Measurements from ENCODE around the gene BCL2L12. TPM values are rescaled to one million over a fixed set of nuclear protein-coding genes. Genes with fewer than 3 reads are reported as not detected.
A peak's percentile ranks its signal among the peaks of the same experiment; 100 is the strongest.

The BCL2L12 gene
- polyA plus RNA-seq, 10 donors = 21.3 to 32.7 (median 25.3) TPM

DNA sequence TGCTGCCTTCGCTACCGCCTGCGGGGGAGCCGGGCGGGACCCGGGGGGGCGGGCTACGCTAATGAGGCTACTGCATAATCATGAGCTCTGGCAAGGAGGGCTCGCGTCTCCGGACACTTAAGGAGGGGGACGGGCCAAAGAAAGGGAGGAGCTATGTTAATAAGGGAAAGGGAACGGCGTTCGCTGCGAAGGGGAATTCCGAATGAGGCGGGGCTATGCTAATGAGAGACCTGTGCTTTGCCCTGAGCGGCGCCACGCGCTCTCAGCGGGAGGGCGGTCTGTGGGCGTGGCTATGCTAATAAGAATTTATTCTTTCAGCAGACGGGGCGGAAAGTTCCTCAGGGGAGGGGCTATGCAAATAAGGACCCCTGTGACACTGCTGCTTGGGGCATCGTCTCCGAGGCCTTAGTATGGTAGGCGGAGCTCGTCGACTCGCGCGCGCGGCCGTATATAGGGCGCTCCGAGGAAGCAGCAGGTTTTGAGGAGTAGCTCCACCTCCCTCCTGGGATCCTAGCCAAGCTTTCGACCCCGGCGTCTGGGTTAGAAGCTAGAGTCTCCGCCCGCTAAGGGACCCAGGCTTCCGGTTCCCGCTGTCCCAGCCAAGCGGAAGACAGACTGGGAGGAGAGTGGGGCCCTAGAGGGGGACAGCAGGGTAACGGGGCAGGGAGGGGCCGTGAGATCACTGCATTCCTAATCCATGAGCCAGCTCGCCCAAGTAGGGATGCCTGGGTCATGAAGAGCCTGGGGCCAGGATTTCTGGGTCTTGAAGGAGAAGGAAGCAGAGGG, 25.4 kb upstream of the BCL2L12 start, which contains the start of gene RRAS:
RRAS (minus strand) TSS at position 31 of the 786 bp plus-strand sequence. CDS start 45 bp downstream, outside the sequence.
- DNase-seq = peak; percentile 100

DNA sequence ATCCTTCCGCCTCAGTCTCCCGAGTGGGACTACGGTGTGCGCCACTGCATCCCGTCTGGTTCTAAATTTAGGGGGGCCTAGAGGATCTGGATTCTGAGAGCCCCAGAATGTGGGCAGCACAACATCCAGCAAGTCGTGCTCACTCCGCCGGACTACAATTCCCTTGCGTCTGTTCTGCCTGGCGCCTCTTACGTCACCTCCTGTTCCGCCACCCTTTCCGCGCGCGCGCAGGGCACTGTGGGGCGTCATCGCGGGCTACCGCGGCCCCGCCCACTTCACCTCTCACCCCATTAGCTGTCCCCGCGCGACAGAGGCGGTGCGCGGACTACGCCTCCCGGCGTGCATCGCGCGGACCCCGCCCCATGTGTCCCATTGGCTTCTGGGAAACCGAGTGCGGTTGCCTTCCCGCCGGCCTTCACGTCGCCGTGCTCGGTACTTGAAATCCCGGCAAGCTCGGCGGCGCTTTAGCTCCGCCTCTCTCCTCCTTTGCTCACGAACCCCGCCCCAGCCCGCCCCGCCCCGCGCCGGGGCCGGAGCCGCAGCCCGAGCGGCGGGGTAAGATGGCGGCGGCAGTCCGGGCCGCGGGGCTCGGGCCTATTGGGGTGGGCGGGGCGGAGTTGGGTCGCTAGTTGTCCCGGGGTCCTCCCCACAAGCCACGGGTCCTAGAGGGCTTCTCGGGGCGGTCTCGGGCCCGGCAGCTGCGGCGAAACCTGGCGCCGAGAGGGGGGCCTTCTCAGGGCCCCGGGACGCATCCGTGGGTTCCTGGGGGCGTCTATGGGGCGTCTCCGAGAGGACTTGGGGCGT, 23.8 kb upstream of the BCL2L12 start, which contains the start of gene SCAF1:
SCAF1 (plus strand) TSS at position 522 of the 804 bp plus-strand sequence. CDS start 2,818 bp downstream, outside the sequence.
- peak; percentile 99 to 100 (median 100) for DNase-seq

GRCh38 chr19:49642492-49643035, 23.2 kb upstream of the BCL2L12 start:
- no peak for DNase-seq

DNA sequence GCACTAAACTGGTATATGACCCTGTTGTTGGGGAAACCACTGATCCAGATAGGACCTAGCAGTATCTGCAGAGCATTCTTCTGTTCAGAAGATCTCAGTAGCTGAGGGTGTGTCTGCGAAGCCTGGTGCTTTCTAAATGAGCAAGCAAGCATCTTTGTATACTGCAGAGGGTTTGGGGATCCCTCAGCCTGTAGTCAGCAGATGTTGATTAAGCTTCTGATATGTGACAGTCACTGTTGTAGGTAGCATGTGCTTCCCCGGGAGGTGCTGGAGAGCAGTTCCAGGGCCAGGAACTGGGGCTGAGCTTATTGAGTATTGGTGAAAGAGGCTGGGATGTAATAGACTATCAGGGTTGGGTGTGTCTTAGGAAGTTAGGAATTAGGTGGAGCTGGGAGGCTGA, 22.3 kb upstream of the BCL2L12 start:
- DNase-seq = no peak

DNA sequence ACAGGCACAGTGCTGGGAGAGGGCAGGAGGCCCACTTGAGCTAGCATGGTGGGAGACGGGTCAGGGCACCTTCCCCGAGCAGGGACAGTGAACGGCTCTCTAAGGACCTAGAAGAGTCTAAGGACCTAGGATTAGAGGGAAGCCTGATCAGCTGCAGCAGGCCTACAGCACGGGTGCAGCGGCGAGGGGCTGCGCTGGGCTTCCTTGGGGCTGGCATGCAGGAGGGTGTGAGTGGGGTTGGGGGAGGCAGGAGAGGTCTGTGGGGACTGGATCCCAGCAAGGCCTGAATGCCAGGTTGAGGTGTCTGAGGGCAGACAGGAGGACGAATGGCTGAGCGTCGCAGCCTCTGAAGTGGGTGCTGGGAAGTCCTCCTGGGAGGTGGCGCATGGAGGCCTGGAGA, 20.1 kb upstream of the BCL2L12 start:
- DNase-seq = no peak

DNA sequence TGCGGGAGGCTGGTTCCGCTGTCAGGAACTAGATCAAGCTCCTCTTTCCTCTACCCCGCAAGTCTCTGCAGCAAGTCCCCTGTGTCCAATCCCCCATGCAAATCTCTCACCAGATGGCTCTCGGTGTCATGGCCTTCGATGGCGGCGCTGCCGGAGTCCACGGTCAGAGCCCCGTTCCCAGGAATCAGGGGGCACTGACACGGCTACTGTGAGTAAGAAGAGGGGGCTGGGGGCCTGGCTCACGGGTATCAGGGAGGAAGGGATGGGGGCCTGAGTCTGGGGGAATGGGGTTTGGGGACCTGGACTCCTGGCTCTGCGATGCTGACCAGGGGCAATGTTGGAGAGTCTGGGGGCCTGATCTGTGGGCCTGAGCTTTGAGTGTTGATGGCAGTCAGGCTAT, 19.7 kb upstream of the BCL2L12 start:
- no peak for DNase-seq

- DNase-seq = no peak
These were observed 19.1 kb upstream of the BCL2L12 start for GRCh38 chr19:49646586-49646985.

DNA sequence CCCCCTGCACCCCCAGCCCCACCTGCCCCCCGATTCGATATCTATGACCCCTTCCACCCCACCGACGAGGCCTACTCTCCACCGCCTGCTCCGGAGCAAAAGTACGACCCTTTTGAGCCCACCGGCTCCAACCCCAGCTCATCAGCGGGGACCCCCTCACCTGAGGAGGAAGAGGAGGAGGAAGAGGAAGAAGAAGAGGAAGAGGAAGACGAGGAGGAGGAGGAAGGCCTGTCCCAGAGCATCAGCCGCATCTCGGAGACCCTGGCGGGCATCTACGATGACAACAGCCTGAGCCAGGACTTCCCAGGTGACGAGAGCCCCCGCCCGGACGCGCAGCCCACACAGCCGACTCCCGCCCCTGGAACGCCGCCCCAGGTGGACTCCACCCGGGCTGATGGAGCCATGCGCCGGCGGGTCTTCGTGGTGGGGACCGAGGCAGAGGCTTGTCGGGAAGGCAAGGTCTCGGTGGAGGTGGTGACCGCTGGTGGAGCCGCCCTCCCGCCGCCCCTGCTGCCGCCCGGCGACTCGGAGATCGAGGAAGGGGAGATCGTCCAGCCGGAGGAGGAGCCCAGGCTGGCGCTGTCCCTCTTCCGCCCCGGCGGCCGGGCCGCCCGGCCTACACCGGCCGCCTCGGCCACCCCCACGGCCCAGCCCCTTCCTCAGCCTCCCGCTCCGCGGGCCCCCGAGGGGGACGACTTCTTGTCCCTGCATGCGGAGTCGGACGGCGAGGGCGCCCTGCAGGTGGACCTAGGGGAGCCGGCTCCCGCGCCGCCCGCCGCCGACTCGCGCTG, 14.5 kb upstream of the BCL2L12 start:
- DNase-seq = no peak

GRCh38 chr19:49651820-49652550, 13.7 kb upstream of the BCL2L12 start:
- DNase-seq = no peak

DNA sequence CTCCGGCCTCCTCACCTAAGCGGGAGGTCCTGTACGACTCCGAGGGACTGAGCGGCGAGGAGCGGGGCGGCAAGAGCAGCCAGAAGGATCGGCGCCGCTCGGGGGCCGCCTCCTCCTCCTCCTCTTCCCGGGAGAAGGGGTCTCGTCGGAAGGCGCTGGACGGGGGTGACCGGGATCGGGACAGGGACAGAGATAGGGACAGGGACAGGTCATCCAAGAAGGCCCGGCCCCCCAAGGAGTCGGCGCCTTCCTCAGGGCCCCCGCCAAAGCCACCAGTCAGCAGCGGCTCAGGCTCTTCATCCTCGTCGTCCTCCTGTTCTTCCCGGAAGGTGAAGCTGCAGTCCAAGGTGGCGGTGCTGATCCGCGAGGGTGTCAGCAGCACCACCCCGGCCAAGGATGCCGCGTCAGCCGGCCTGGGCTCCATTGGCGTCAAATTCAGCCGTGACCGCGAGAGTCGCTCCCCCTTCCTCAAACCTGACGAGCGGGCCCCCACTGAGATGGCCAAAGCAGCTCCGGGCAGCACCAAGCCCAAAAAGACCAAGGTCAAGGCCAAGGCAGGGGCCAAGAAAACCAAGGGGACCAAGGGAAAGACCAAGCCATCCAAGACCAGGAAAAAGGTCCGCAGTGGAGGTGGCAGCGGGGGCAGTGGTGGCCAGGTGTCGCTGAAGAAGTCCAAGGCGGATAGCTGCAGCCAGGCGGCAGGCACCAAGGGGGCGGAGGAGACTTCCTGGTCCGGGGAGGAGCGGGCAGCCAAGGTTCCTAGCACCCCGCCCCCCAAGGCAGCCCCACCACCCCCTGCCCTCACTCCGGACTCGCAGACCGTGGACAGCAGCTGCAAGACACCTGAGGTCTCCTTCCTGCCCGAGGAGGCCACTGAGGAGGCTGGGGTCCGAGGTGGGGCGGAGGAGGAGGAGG, 12.9 kb upstream of the BCL2L12 start:
- no peak for DNase-seq

DNA sequence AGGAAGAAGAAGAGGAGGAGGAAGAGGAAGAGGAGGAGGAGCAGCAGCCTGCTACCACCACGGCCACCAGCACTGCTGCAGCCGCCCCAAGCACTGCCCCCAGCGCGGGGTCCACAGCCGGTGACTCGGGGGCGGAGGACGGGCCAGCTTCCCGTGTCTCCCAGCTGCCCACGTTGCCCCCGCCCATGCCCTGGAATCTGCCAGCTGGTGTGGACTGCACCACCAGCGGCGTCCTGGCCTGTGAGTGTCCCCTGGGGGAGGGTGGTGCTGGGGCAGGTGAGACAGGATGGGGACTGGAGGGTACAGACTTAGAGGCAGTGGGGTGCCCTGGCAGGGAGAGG, 12.3 kb upstream of the BCL2L12 start:
- no peak for DNase-seq

DNA sequence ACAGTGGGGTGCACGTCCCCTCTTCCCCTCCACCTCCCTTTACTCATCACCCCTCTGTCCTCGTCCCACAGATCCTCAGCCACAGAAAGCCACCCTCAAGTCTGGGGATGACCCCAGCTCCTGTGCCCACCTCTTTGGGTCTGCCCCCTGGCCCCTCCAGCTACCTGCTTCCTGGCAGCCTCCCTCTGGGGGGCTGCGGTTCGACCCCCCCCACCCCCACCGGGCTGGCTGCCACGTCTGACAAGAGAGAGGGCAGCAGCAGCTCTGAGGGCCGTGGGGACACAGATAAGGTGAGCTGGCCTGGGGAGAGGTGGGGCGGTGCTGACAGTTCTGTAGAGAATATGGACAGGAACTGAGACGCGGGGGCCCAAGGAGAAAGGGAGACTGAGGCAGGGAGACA, 11.2 kb upstream of the BCL2L12 start:
- no peak for DNase-seq

- DNase-seq = no peak
These were observed 9.9 kb upstream of the BCL2L12 start for GRCh38 chr19:49655570-49656455.

GRCh38 chr19:49656456-49657109, 9.2 kb upstream of the BCL2L12 start:
- no peak for DNase-seq

GRCh38 chr19:49657493-49658138, 8.1 kb upstream of the BCL2L12 start:
- DNase-seq = no peak

GRCh38 chr19:49658139-49658517, 7.6 kb upstream of the BCL2L12 start:
- DNase-seq = no peak

DNA sequence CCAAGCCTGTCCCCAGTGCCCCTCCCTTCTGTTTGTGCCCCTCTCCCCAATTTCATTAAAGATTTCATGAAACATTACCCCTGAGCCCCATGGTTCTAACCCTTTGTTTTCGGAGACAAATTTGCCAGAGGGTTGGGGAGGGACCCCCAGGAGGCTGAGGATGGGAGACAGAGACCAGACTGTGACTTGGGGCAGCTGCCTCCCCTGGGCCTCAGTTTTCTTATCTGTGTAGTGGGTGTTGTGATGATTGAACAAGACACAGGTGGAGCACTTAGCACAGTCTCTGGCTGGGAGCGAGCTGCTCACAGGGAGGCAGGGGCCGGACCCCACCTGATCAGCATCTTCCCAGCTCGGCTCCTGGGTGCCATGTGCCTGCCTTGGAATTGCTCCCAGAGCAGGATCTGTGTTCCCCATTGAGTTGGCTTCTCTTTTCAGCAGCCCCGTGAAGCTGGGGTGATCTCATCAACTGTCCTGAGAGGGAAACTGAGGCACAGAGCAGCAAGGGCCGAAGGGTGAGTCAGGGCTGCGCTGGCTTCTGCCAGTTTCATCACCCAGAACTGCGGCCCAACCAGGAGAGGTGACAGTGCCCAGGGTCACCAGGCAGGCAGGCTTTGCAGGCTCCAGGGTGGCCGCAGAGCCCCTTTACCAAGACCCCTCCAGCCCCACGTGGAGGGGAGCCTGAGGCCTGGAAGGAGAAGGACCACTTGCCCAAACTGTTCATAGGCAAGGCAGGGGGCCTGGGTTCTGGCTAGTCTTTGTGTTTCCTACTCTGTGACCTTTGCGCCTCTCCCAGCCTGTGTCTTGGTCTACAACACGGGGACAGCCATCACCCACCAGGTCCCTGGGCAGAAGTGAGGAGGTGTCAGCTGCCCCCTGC, 6.9 kb upstream of the BCL2L12 start:
- no peak for DNase-seq

Data from muscle of back (tissue), 11 donors.